ENCODE results near the gene ATL3. TPM values are rescaled to one million over a fixed set of nuclear protein-coding genes. Genes with fewer than 3 reads are reported as not detected.
"Not testable (repeated sequence)": the region's sequence is repeated elsewhere in the genome, so short reads cannot be mapped to it uniquely, and the experiment has no call there.

Gene ATL3
- total RNA-seq, 1 donor from 2014 or later: 72.2 TPM

DNA sequence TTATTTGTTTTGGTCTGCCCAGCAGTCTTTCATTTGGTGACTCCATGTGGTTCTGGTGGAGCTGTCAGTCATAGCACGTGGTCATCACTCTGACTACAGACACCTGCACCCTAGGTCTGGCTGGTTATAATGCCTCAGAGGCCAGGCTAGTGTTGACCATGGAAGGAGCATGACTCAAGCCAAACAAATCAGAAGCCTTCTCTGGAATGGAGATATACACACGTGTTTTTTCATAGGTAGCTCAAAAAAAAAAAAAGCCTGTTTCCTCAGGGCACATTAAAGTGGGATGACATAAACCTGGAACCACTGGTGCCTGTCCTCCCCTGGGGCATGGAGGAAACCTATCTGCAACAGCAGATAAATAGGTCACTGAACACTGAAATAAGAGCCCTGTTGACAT, 48.9 kb downstream of the ATL3 start:
- no peak overlapping the region for H3K4me3 ChIP-seq
- no peaks in the 10 kb centered on the region for H3K9me3 ChIP-seq
- no peaks in the 10 kb centered on the region for H3K27me3 ChIP-seq
- H3K4me1 ChIP-seq: no peaks in the 10 kb centered on the region
- intact Hi-C loops (cut with DNase I): no loop called here
- no peaks in the 10 kb centered on the region for H3K36me3 ChIP-seq
- no peak for TF ChIP-seq CTCF (IDR thresholded peaks at IDR 0.05)
- TF ChIP-seq POLR2A (IDR thresholded peaks at IDR 0.05): no peak
- TF ChIP-seq POLR2AphosphoS5 (IDR thresholded peaks at IDR 0.05; ENCODE audit: insufficient read depth in 1 of 2, low read depth in 1 of 2): no peak
- H3K27ac ChIP-seq: no peak overlapping the region
- no peak for DNase-seq (ENCODE audit: extremely low spot score in 2 of 2)

GRCh38 chr11:63621071-63621470, 50.1 kb downstream of the ATL3 start:
- intact Hi-C loops (cut with DNase I): no loop called here
- TF ChIP-seq CTCF (IDR thresholded peaks at IDR 0.05) (no peak), POLR2AphosphoS5 (IDR thresholded peaks at IDR 0.05; ENCODE audit: insufficient read depth in 1 of 2, low read depth in 1 of 2) (no peak), POLR2A (IDR thresholded peaks at IDR 0.05) (no peak)
- Histone ChIP-seq H3K4me1 (no peaks in the 10 kb centered on the region), H3K27ac (no peak overlapping the region), H3K4me3 (no peak overlapping the region), H3K9me3 (no peaks in the 10 kb centered on the region), H3K36me3 (no peaks in the 10 kb centered on the region), H3K27me3 (no peaks in the 10 kb centered on the region)
- no peak for DNase-seq (ENCODE audit: extremely low spot score in 2 of 2)

DNA sequence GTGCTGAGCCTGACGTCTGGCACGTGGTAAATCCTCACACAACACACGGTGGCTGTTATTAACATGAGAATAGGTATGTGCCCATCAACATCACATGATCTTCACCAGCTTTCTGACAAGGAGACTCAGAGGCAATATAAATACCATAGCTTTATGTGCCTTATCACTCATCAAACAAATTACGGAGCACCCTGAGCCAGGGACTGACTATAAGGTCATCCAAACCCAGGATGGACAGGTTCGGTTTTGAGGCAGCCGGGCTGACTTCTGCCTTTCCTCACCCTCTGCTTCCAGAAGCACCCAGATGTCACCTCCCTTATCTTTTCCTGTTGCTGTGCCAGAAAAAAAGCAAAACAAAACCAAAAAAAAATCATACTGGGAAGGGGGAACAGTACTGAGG, 51.2 kb downstream of the ATL3 start:
- H3K9me3 ChIP-seq: no peaks in the 10 kb centered on the region
- H3K27me3 ChIP-seq: no peaks in the 10 kb centered on the region
- intact Hi-C loops (cut with DNase I): loop anchor here (10.0 kb wide), 1 partner anchor 1295 kb away; the partner anchor contains the start of gene ATG2A
- TF ChIP-seq POLR2A (IDR thresholded peaks at IDR 0.05) (no peak), CTCF (IDR thresholded peaks at IDR 0.05) (no peak), POLR2AphosphoS5 (IDR thresholded peaks at IDR 0.05; ENCODE audit: insufficient read depth in 1 of 2, low read depth in 1 of 2) (no peak)
- H3K4me3 ChIP-seq: no peak overlapping the region
- H3K27ac ChIP-seq: no peak overlapping the region
- no peaks in the 10 kb centered on the region for H3K36me3 ChIP-seq
- no peak for DNase-seq (ENCODE audit: extremely low spot score in 2 of 2)
- H3K4me1 ChIP-seq: no peaks in the 10 kb centered on the region

- not testable (repeated sequence) for H3K4me3 ChIP-seq; H3K27me3 ChIP-seq; H3K9me3 ChIP-seq; H3K36me3 ChIP-seq; DNase-seq (ENCODE audit: extremely low spot score in 2 of 2); H3K27ac ChIP-seq
- intact Hi-C loops (cut with DNase I): loop anchor here (10.0 kb wide), 1 partner anchor 1297 kb away; the partner anchor contains the start of gene ATG2A
- H3K4me1 ChIP-seq: peaks cover 19% of the 10 kb centered on the region
Measured at GRCh38 chr11:63617686-63618085, 53.5 kb downstream of the ATL3 start.

- no peak overlapping the region for H3K27ac ChIP-seq
- peaks cover 26% of the 10 kb centered on the region for H3K4me1 ChIP-seq
- no peaks in the 10 kb centered on the region for H3K36me3 ChIP-seq
- H3K9me3 ChIP-seq: no peaks in the 10 kb centered on the region
- no peak for DNase-seq (ENCODE audit: extremely low spot score in 2 of 2)
- H3K4me3 ChIP-seq: no peak overlapping the region
- no peaks in the 10 kb centered on the region for H3K27me3 ChIP-seq
- TF ChIP-seq CTCF (IDR thresholded peaks at IDR 0.05) (no peak), POLR2AphosphoS5 (IDR thresholded peaks at IDR 0.05; ENCODE audit: insufficient read depth in 1 of 2, low read depth in 1 of 2) (no peak), POLR2A (IDR thresholded peaks at IDR 0.05) (no peak)
- intact Hi-C loops (cut with DNase I): loop anchor here (10.0 kb wide), 1 partner anchor 1298 kb away; the partner anchor contains the start of gene ATG2A
Measured at GRCh38 chr11:63616953-63617352, 54.2 kb downstream of the ATL3 start.
